Ramos (cell line): ENCODE results near the gene GATD1.

Experiments
- in situ Hi-C: fragments of 300-500 bp; cut with MboI; formaldehyde crosslinking; loops from one replicate; pipeline ENCODE4 v1.14.3; 2022; ENCODE audit warnings: low sequenced_read_pairs; ENCODE audit not compliant: unreplicated experiment

Gene GATD1

GRCh38 chr11:798093-798713 is 20.9 kb upstream of the GATD1 start, which contains the start of gene SLC25A22:
TSS of gene SLC25A22 (minus strand) at chr11:798281. CDS start at chr11:795006, 3,275 bp downstream.
- in situ Hi-C loops: no loop called here

GRCh38 chr11:797296-798092 is 20.2 kb upstream of the GATD1 start:
- in situ Hi-C loops: no loop called here

GRCh38 chr11:796565-797295 is 19.4 kb upstream of the GATD1 start:
- in situ Hi-C loops: no loop called here

- in situ Hi-C loops: no loop called here
Observed at GRCh38 chr11:795634-796564, 18.6 kb upstream of the GATD1 start.

GRCh38 chr11:794766-795633 is 17.7 kb upstream of the GATD1 start:
- in situ Hi-C loops: no loop called here

GRCh38 chr11:794013-794765 is 16.9 kb upstream of the GATD1 start:
- in situ Hi-C loops: no loop called here

GRCh38 chr11:793556-793955 is 16.3 kb upstream of the GATD1 start:
- in situ Hi-C loops: no loop called here

GRCh38 chr11:792873-793272 is 15.6 kb upstream of the GATD1 start:
- in situ Hi-C loops: no loop called here

- in situ Hi-C loops: no loop called here
Observed at GRCh38 chr11:792535-792821, 15.2 kb upstream of the GATD1 start.

GRCh38 chr11:791658-792534 is 14.6 kb upstream of the GATD1 start:
- in situ Hi-C loops: no loop called here

GRCh38 chr11:790721-791564 is 13.7 kb upstream of the GATD1 start:
- in situ Hi-C loops: no loop called here

GRCh38 chr11:789943-790342 is 12.7 kb upstream of the GATD1 start, which contains the start of gene CEND1:
TSS of gene CEND1 (minus strand) at chr11:790090. CDS start at chr11:788576, 1,514 bp downstream.
- in situ Hi-C loops: no loop called here

- in situ Hi-C loops: no loop called here
Observed at GRCh38 chr11:788953-789940, 12.0 kb upstream of the GATD1 start.

- in situ Hi-C loops: no loop called here
Observed at GRCh38 chr11:788009-788640, 10.8 kb upstream of the GATD1 start.

- in situ Hi-C loops: no loop called here
Observed at GRCh38 chr11:787084-787675, 9.9 kb upstream of the GATD1 start.
